ENCODE measurements around the gene MMP17. TPM values are rescaled to one million over a fixed set of nuclear protein-coding genes. Genes with fewer than 3 reads are reported as not detected.
"Not testable (repeated sequence)": the region's sequence is repeated elsewhere in the genome, so short reads cannot be mapped to it uniquely, and the experiment has no call there.

MMP17 gene
- polyA plus RNA-seq, 4 donors = 2.5 to 4.5 TPM; not detected in 2

GRCh38 chr12:131805421-131805820 is 22.8 kb upstream of the MMP17 start:
- Histone ChIP-seq H3K27me3 (ENCODE audit: control insufficient read depth in 3 of 3, insufficient read depth in 3 of 3, low read length in 3 of 3) (no peaks in the 10 kb centered on the region), H3K4me1 (ENCODE audit: control insufficient read depth in 3 of 3, insufficient read depth in 2 of 3, low read depth in 1 of 3, low read length in 2 of 3) (no peaks in the 10 kb centered on the region), H3K4me3 (ENCODE audit: low read depth in 1 of 3, low read length in 3 of 3) (no peak overlapping the region), H3K36me3 (ENCODE audit: control insufficient read depth in 3 of 3, insufficient read depth in 2 of 3, low read depth in 1 of 3, low read length in 3 of 3) (peaks cover 0 to 23% (median 2%) of the 10 kb centered on the region in 3 donors), H3K27ac (ENCODE audit: low read depth in 1 of 3, low read length in 2 of 3) (no peak overlapping the region), H3K9me3 (ENCODE audit: control insufficient read depth in 2 of 2, insufficient read depth in 1 of 2, low read depth in 1 of 2, low read length in 1 of 2) (no peaks in the 10 kb centered on the region)
- FAIRE-seq (no peak), DNase-seq (no peak)
- 56 to 76% (median 60%) methylated on average over 5 of the region's 5 CpGs for WGBS, 3 donors

GRCh38 chr12:131806674-131807073 is 21.5 kb upstream of the MMP17 start:
- Histone ChIP-seq H3K9me3 (ENCODE audit: control insufficient read depth in 2 of 2, insufficient read depth in 1 of 2, low read depth in 1 of 2, low read length in 1 of 2) (peaks cover 0 to 2% of the 10 kb centered on the region in 2 donors), H3K36me3 (ENCODE audit: control insufficient read depth in 3 of 3, insufficient read depth in 2 of 3, low read depth in 1 of 3, low read length in 3 of 3) (peaks cover 0 to 13% (median 0%) of the 10 kb centered on the region in 3 donors), H3K4me3 (ENCODE audit: low read depth in 1 of 3, low read length in 3 of 3) (no peak overlapping the region), H3K27me3 (ENCODE audit: control insufficient read depth in 3 of 3, insufficient read depth in 3 of 3, low read length in 3 of 3) (no peaks in the 10 kb centered on the region), H3K4me1 (ENCODE audit: control insufficient read depth in 3 of 3, insufficient read depth in 2 of 3, low read depth in 1 of 3, low read length in 2 of 3) (no peaks in the 10 kb centered on the region), H3K27ac (ENCODE audit: low read depth in 1 of 3, low read length in 2 of 3) (no peak overlapping the region)
- WGBS, 3 donors = 64 to 74% (median 72%) methylated on average over 7 of the region's 7 CpGs
- FAIRE-seq (no peak), DNase-seq (no peak)

GRCh38 chr12:131808744-131809371 is 19.3 kb upstream of the MMP17 start:
- FAIRE-seq (no peak), DNase-seq (peak in 1 of 2 donors; percentile 13)
- Histone ChIP-seq H3K4me1 (ENCODE audit: control insufficient read depth in 3 of 3, insufficient read depth in 2 of 3, low read depth in 1 of 3, low read length in 2 of 3) (no peaks in the 10 kb centered on the region), H3K9me3 (ENCODE audit: control insufficient read depth in 2 of 2, insufficient read depth in 1 of 2, low read depth in 1 of 2, low read length in 1 of 2) (peaks cover 1 to 12% of the 10 kb centered on the region in 2 donors), H3K36me3 (ENCODE audit: control insufficient read depth in 3 of 3, insufficient read depth in 2 of 3, low read depth in 1 of 3, low read length in 3 of 3) (no peaks in the 10 kb centered on the region), H3K4me3 (ENCODE audit: low read depth in 1 of 3, low read length in 3 of 3) (peak overlapping the region in 2 of 3 donors; percentile 7 to 30), H3K27ac (ENCODE audit: low read depth in 1 of 3, low read length in 2 of 3) (peak overlapping the region in 1 of 3 donors; percentile 21), H3K27me3 (ENCODE audit: control insufficient read depth in 3 of 3, insufficient read depth in 3 of 3, low read length in 3 of 3) (no peaks in the 10 kb centered on the region)
- 62 to 67% (median 65%) methylated on average over 43 to 44 of the region's 44 CpGs for WGBS, 3 donors

GRCh38 chr12:131809476-131810254 is 18.5 kb upstream of the MMP17 start:
- FAIRE-seq; H3K27ac ChIP-seq (ENCODE audit: low read depth in 1 of 3, low read length in 2 of 3); H3K27me3 ChIP-seq (ENCODE audit: control insufficient read depth in 3 of 3, insufficient read depth in 3 of 3, low read length in 3 of 3); H3K36me3 ChIP-seq (ENCODE audit: control insufficient read depth in 3 of 3, insufficient read depth in 2 of 3, low read depth in 1 of 3, low read length in 3 of 3); H3K4me3 ChIP-seq (ENCODE audit: low read depth in 1 of 3, low read length in 3 of 3); DNase-seq; H3K4me1 ChIP-seq (ENCODE audit: control insufficient read depth in 3 of 3, insufficient read depth in 2 of 3, low read depth in 1 of 3, low read length in 2 of 3): not testable (repeated sequence)
- H3K9me3 ChIP-seq (ENCODE audit: control insufficient read depth in 2 of 2, insufficient read depth in 1 of 2, low read depth in 1 of 2, low read length in 1 of 2) = peaks cover 1 to 12% of the 10 kb centered on the region in 2 donors
- 82 to 94% (median 83%) methylated on average over 5 to 7 of the region's 9 CpGs for WGBS, 3 donors

- no peaks in the 10 kb centered on the region for H3K27me3 ChIP-seq (ENCODE audit: control insufficient read depth in 3 of 3, insufficient read depth in 3 of 3, low read length in 3 of 3)
- peaks cover 1 to 12% of the 10 kb centered on the region in 2 donors for H3K9me3 ChIP-seq (ENCODE audit: control insufficient read depth in 2 of 2, insufficient read depth in 1 of 2, low read depth in 1 of 2, low read length in 1 of 2)
- H3K4me3 ChIP-seq (ENCODE audit: low read depth in 1 of 3, low read length in 3 of 3) = no peak overlapping the region
- 69 to 74% (median 70%) methylated on average over 13 of the region's 13 CpGs for WGBS, 3 donors
- H3K36me3 ChIP-seq (ENCODE audit: control insufficient read depth in 3 of 3, insufficient read depth in 2 of 3, low read depth in 1 of 3, low read length in 3 of 3) = no peaks in the 10 kb centered on the region
- FAIRE-seq (no peak), DNase-seq (no peak)
- H3K27ac ChIP-seq (ENCODE audit: low read depth in 1 of 3, low read length in 2 of 3) = no peak overlapping the region
- no peaks in the 10 kb centered on the region for H3K4me1 ChIP-seq (ENCODE audit: control insufficient read depth in 3 of 3, insufficient read depth in 2 of 3, low read depth in 1 of 3, low read length in 2 of 3)
These were observed 17.5 kb upstream of the MMP17 start for GRCh38 chr12:131810726-131811125.

- H3K4me1 ChIP-seq (ENCODE audit: control insufficient read depth in 3 of 3, insufficient read depth in 2 of 3, low read depth in 1 of 3, low read length in 2 of 3) = no peaks in the 10 kb centered on the region
- WGBS, 3 donors = 60 to 82% (median 79%) methylated on average over 7 of the region's 7 CpGs
- no peak overlapping the region for H3K27ac ChIP-seq (ENCODE audit: low read depth in 1 of 3, low read length in 2 of 3)
- no peaks in the 10 kb centered on the region for H3K36me3 ChIP-seq (ENCODE audit: control insufficient read depth in 3 of 3, insufficient read depth in 2 of 3, low read depth in 1 of 3, low read length in 3 of 3)
- no peak for FAIRE-seq
- H3K4me3 ChIP-seq (ENCODE audit: low read depth in 1 of 3, low read length in 3 of 3) = no peak overlapping the region
- peaks cover 1 to 12% of the 10 kb centered on the region in 2 donors for H3K9me3 ChIP-seq (ENCODE audit: control insufficient read depth in 2 of 2, insufficient read depth in 1 of 2, low read depth in 1 of 2, low read length in 1 of 2)
- no peaks in the 10 kb centered on the region for H3K27me3 ChIP-seq (ENCODE audit: control insufficient read depth in 3 of 3, insufficient read depth in 3 of 3, low read length in 3 of 3)
- DNase-seq = no peak
These were observed 13.1 kb upstream of the MMP17 start for GRCh38 chr12:131815131-131815530.

GRCh38 chr12:131816495-131816894 is 11.7 kb upstream of the MMP17 start:
- H3K4me3 ChIP-seq (ENCODE audit: low read depth in 1 of 3, low read length in 3 of 3) = no peak overlapping the region
- H3K9me3 ChIP-seq (ENCODE audit: control insufficient read depth in 2 of 2, insufficient read depth in 1 of 2, low read depth in 1 of 2, low read length in 1 of 2) = peaks cover 1 to 12% of the 10 kb centered on the region in 2 donors
- no peaks in the 10 kb centered on the region for H3K27me3 ChIP-seq (ENCODE audit: control insufficient read depth in 3 of 3, insufficient read depth in 3 of 3, low read length in 3 of 3)
- H3K4me1 ChIP-seq (ENCODE audit: control insufficient read depth in 3 of 3, insufficient read depth in 2 of 3, low read depth in 1 of 3, low read length in 2 of 3) = no peaks in the 10 kb centered on the region
- FAIRE-seq (no peak), DNase-seq (no peak)
- no peak overlapping the region for H3K27ac ChIP-seq (ENCODE audit: low read depth in 1 of 3, low read length in 2 of 3)
- WGBS, 3 donors = 61 to 79% (median 62%) methylated on average over 5 of the region's 5 CpGs
- H3K36me3 ChIP-seq (ENCODE audit: control insufficient read depth in 3 of 3, insufficient read depth in 2 of 3, low read depth in 1 of 3, low read length in 3 of 3) = no peaks in the 10 kb centered on the region

GRCh38 chr12:131817241-131817640 is 11.0 kb upstream of the MMP17 start:
- Histone ChIP-seq H3K27ac (ENCODE audit: low read depth in 1 of 3, low read length in 2 of 3) (no peak overlapping the region), H3K9me3 (ENCODE audit: control insufficient read depth in 2 of 2, insufficient read depth in 1 of 2, low read depth in 1 of 2, low read length in 1 of 2) (peaks cover 1 to 8% of the 10 kb centered on the region in 2 donors), H3K4me1 (ENCODE audit: control insufficient read depth in 3 of 3, insufficient read depth in 2 of 3, low read depth in 1 of 3, low read length in 2 of 3) (no peaks in the 10 kb centered on the region), H3K4me3 (ENCODE audit: low read depth in 1 of 3, low read length in 3 of 3) (no peak overlapping the region), H3K36me3 (ENCODE audit: control insufficient read depth in 3 of 3, insufficient read depth in 2 of 3, low read depth in 1 of 3, low read length in 3 of 3) (no peaks in the 10 kb centered on the region), H3K27me3 (ENCODE audit: control insufficient read depth in 3 of 3, insufficient read depth in 3 of 3, low read length in 3 of 3) (no peaks in the 10 kb centered on the region)
- WGBS, 3 donors = 89 to 93% (median 90%) methylated on average over 19 of the region's 19 CpGs
- no peak for FAIRE-seq
- DNase-seq = no peak
